Liver (tissue), 9 donors: Measurements from ENCODE around the gene IRAG1. TPM values are rescaled to one million over a fixed set of nuclear protein-coding genes. Genes with fewer than 3 reads are reported as not detected.

Experiments
- DNase-seq: peaks from one replicate; pipeline ENCODE4 v3.0.0-alpha.2; 2017; ENCODE audit warnings: low spot score
- H3K27ac ChIP-seq, 2 donors: one replicate each; pipeline ENCODE4 v1.7.0; 2013; ENCODE audit warnings: inconsistent platforms in 2 of 2, low read length in 2 of 2, control low read depth in 1 of 2, low read depth in 1 of 2, mild to moderate bottlenecking in 1 of 2
- H3K27me3 ChIP-seq, 4 donors: one replicate each; pipeline versions ENCODE4 v1.6.1 to v1.7.0; 2013; ENCODE audit warnings: low read length in 3 of 4, inconsistent platforms in 1 of 4, mild to moderate bottlenecking in 1 of 4, moderate library complexity in 1 of 4; ENCODE audit not compliant: control insufficient read depth in 4 of 4, insufficient read depth in 4 of 4
- H3K36me3 ChIP-seq, 4 donors: one replicate each; pipeline versions ENCODE4 v1.6.1 to v1.7.0; 2013; ENCODE audit warnings: low read length in 3 of 4, mild to moderate bottlenecking in 3 of 4, low read depth in 1 of 4, moderate library complexity in 1 of 4; ENCODE audit not compliant: control insufficient read depth in 4 of 4, insufficient read depth in 3 of 4
- H3K4me1 ChIP-seq, 4 donors: one replicate each; pipeline versions ENCODE4 v1.6.1 to v1.7.0; 2013; ENCODE audit warnings: low read length in 3 of 4, mild to moderate bottlenecking in 3 of 4, moderate library complexity in 1 of 4; ENCODE audit not compliant: control insufficient read depth in 4 of 4, insufficient read depth in 4 of 4
- H3K4me3 ChIP-seq, 3 donors: one replicate each; pipeline versions ENCODE4 v1.6.1 to v1.7.0; 2013; ENCODE audit warnings: low read length in 3 of 3, control low read depth in 1 of 3, low read depth in 1 of 3, mild to moderate bottlenecking in 1 of 3
- H3K9ac ChIP-seq, 2 donors: one replicate each; pipeline ENCODE4 v1.7.0; 2013; ENCODE audit warnings: low read length in 2 of 2, mild to moderate bottlenecking in 2 of 2, moderate library complexity in 2 of 2, control low read depth in 1 of 2, low read depth in 1 of 2
- H3K9me3 ChIP-seq, 4 donors: one replicate each; pipeline versions ENCODE4 v1.6.1 to v1.7.0; 2013; ENCODE audit warnings: low read length in 3 of 4; ENCODE audit not compliant: control insufficient read depth in 4 of 4
- EGR1 ChIP-seq, 2 donors: IDR thresholded peaks; 2 replicates each; pipeline ENCODE4 v1.6.1; 2016 to 2018; ENCODE audit warnings: antibody characterized with exemption in 2 of 2, low read depth in 2 of 2
- FOXA1 ChIP-seq: IDR thresholded peaks from 2 replicates; pipeline ENCODE4 v1.6.1; 2016; ENCODE audit warnings: antibody characterized with exemption
- FOXA2 ChIP-seq: IDR thresholded peaks from 2 replicates; pipeline ENCODE4 v1.6.1; 2016; ENCODE audit warnings: antibody characterized with exemption
- GABPA ChIP-seq, 2 donors: IDR thresholded peaks in 1 of 2; conservative IDR thresholded peaks in 1 of 2; 2 replicates each; pipeline ENCODE4 v1.6.1; 2016; ENCODE audit warnings: antibody characterized with exemption in 2 of 2, mild to moderate bottlenecking in 1 of 2, moderate library complexity in 1 of 2
- HNF4A ChIP-seq, 2 donors: conservative IDR thresholded peaks; 2 replicates each; pipeline ENCODE4 v1.6.1; 2016; ENCODE audit warnings: antibody characterized with exemption in 2 of 2, mild to moderate bottlenecking in 2 of 2
- HNF4G ChIP-seq: IDR thresholded peaks from 2 replicates; pipeline ENCODE4 v1.6.1; 2016; ENCODE audit warnings: antibody characterized with exemption
- JUND ChIP-seq, 2 donors: IDR thresholded peaks; 2 replicates each; pipeline ENCODE4 v1.6.1; 2016; ENCODE audit warnings: antibody characterized with exemption in 2 of 2
- NR2F2 ChIP-seq: IDR thresholded peaks from 2 replicates; pipeline ENCODE4 v1.6.1; 2016; ENCODE audit warnings: antibody characterized with exemption
- RAD21 ChIP-seq, 2 donors: IDR thresholded peaks; 2 replicates each; pipeline ENCODE4 v1.6.1; 2016; ENCODE audit warnings: antibody characterized with exemption in 2 of 2, mild to moderate bottlenecking in 2 of 2
- RXRA ChIP-seq, 2 donors: IDR thresholded peaks; 2 replicates each; pipeline ENCODE4 v1.6.1; 2017 to 2018; ENCODE audit warnings: antibody characterized with exemption in 2 of 2, mild to moderate bottlenecking in 1 of 2
- SP1 ChIP-seq: IDR thresholded peaks from 2 replicates; pipeline ENCODE4 v1.6.1; 2018; ENCODE audit warnings: antibody characterized with exemption, mild to moderate bottlenecking
- TAF1 ChIP-seq: conservative IDR thresholded peaks from 2 replicates; pipeline ENCODE4 v1.6.1; 2016; ENCODE audit warnings: antibody characterized with exemption, mild to moderate bottlenecking
- YY1 ChIP-seq: IDR thresholded peaks from 2 replicates; pipeline ENCODE4 v1.6.1; 2016; ENCODE audit warnings: antibody characterized with exemption, mild to moderate bottlenecking
- WGBS: extraction: QIAGEN DNeasy Blood & Tissue Kit; methylation state at CpG from one replicate; pipeline ENCODE4 v1.1.7; 2013; 5-methylcytosine and 5-hydroxymethylcytosine counted together
- polyA plus RNA-seq, 2 donors: library from polyadenylated mRNA; stranded (reverse) in 1 of 2; unstranded in 1 of 2; fragments of 200-250 nt in 1 of 2; fragments of >200 nt in 1 of 2; fragmentation: Nextera tagmentation in 1 of 2; extraction: Ambion mirVana in 1 of 2; gene quantifications; one replicate each; pipeline versions ENCODE4 v1.2.1 to v1.2.3, GENCODE V29; 2013 to 2015
- total RNA-seq, 2 donors: library from RNA; depleted of rRNA; stranded (reverse); fragments of >200 nt; gene quantifications; one replicate each; pipeline ENCODE4 v1.2.3, GENCODE V29; 2014
- TF ChIP-seq, protein P1 (sequence below): IDR thresholded peaks from 2 replicates; pipeline ENCODE4 v1.6.1; 2016; ENCODE audit warnings: antibody characterized with exemption
- TF ChIP-seq, protein P2 (sequence below): IDR thresholded peaks from 2 replicates; pipeline ENCODE4 v1.6.1; 2016; ENCODE audit warnings: antibody characterized with exemption
- TF ChIP-seq, protein P3 (sequence below): IDR thresholded peaks from 2 replicates; pipeline ENCODE4 v1.6.1; 2016; ENCODE audit warnings: antibody characterized with exemption, mild to moderate bottlenecking
- TF ChIP-seq, protein P4 (sequence below): fragments of 150-350 bp; IDR thresholded peaks from 2 replicates; pipeline ENCODE4 v1.5.1; 2017; ENCODE audit warnings: improper control_type of control experiment, low read depth, low read length; ENCODE audit not compliant: missing input control
- TF ChIP-seq, protein P5 (sequence below): IDR thresholded peaks from 2 replicates; pipeline ENCODE4 v1.6.1; 2016; ENCODE audit warnings: antibody characterized with exemption
- donor health status: healthy.
- donor health status: healthy.
- donor health status: healthy.
- donor health status: healthy.
- donor health status: healthy.

IRAG1 gene
- total and polyA plus RNA-seq, 4 donors = 0.29 to 4.4 (median 2.0) TPM

DNA sequence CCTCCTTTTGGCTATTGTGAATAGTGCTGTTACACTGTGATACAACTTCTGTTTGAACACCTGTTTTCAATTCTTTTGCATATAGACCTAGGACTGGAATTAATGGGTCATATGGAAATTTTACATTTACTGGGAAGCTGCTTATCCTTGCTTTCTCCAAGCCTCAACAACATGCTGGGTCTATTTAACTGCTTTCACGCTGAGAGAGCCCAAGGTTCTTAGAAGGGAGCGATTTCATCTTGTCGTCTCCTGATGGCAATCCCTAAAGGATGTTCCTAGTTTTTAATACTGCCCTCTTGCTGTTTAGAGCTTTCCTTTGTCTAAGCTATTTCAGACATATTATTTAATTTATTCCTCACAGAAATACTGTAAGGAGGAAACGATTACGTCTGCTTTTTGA, 15.5 kb downstream of the IRAG1 start (continued):
- TF ChIP-seq, protein P1, sequence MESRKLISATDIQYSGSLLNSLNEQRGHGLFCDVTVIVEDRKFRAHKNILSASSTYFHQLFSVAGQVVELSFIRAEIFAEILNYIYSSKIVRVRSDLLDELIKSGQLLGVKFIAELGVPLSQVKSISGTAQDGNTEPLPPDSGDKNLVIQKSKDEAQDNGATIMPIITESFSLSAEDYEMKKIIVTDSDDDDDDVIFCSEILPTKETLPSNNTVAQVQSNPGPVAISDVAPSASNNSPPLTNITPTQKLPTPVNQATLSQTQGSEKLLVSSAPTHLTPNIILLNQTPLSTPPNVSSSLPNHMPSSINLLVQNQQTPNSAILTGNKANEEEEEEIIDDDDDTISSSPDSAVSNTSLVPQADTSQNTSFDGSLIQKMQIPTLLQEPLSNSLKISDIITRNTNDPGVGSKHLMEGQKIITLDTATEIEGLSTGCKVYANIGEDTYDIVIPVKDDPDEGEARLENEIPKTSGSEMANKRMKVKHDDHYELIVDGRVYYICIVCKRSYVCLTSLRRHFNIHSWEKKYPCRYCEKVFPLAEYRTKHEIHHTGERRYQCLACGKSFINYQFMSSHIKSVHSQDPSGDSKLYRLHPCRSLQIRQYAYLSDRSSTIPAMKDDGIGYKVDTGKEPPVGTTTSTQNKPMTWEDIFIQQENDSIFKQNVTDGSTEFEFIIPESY = no peak
- TF ChIP-seq RAD21 (IDR thresholded peaks at IDR 0.05) (no peak), FOXA1 (no peak)
- TF ChIP-seq, protein P2, sequence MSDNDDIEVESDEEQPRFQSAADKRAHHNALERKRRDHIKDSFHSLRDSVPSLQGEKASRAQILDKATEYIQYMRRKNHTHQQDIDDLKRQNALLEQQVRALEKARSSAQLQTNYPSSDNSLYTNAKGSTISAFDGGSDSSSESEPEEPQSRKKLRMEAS = no peak

DNA sequence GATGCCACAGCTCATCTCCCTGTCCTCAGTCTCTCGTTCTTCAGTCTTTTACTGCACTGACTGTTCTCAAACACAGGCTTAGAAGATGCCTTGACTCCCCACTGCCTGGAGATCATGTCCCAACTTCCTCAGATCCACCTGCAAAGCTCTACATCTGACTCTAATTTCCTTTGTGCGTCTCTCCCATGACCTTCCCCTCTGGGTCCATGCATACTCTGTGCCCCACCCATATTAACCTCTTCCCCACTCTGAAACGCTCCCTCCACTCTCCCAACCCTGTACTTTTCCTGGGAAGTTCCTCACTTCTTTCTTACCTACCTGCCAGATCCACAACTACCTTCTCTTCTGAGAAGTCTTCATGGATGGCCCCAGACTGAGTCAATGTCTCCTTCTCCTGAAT, 16.6 kb downstream of the IRAG1 start:
- Histone ChIP-seq H3K36me3 (no peaks in the 10 kb centered on the region), H3K9me3 (no peaks in the 10 kb centered on the region), H3K27me3 (peaks cover 0 to 6% (median 0%) of the 10 kb centered on the region in 4 donors), H3K4me1 (peaks cover 0 to 6% (median 2%) of the 10 kb centered on the region in 4 donors), H3K4me3 (no peak overlapping the region), H3K27ac (no peak overlapping the region), H3K9ac (no peak overlapping the region)
- 73% methylated on average over 3 of the region's 3 CpGs for WGBS
- no peak for DNase-seq
- TF ChIP-seq HNF4G = no peak
- TF ChIP-seq SP1 = no peak
- no peak for TF ChIP-seq EGR1 (IDR thresholded peaks at IDR 0.05; ENCODE audit: low read depth in 2 of 2)
- no peak for TF ChIP-seq FOXA1
- TF ChIP-seq, protein P3, sequence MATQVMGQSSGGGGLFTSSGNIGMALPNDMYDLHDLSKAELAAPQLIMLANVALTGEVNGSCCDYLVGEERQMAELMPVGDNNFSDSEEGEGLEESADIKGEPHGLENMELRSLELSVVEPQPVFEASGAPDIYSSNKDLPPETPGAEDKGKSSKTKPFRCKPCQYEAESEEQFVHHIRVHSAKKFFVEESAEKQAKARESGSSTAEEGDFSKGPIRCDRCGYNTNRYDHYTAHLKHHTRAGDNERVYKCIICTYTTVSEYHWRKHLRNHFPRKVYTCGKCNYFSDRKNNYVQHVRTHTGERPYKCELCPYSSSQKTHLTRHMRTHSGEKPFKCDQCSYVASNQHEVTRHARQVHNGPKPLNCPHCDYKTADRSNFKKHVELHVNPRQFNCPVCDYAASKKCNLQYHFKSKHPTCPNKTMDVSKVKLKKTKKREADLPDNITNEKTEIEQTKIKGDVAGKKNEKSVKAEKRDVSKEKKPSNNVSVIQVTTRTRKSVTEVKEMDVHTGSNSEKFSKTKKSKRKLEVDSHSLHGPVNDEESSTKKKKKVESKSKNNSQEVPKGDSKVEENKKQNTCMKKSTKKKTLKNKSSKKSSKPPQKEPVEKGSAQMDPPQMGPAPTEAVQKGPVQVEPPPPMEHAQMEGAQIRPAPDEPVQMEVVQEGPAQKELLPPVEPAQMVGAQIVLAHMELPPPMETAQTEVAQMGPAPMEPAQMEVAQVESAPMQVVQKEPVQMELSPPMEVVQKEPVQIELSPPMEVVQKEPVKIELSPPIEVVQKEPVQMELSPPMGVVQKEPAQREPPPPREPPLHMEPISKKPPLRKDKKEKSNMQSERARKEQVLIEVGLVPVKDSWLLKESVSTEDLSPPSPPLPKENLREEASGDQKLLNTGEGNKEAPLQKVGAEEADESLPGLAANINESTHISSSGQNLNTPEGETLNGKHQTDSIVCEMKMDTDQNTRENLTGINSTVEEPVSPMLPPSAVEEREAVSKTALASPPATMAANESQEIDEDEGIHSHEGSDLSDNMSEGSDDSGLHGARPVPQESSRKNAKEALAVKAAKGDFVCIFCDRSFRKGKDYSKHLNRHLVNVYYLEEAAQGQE = no peak
- TF ChIP-seq, protein P2 = no peak
- TF ChIP-seq HNF4A (conservative IDR thresholded peaks at IDR 0.05) = no peak
- no peak for TF ChIP-seq TAF1
- no peak for TF ChIP-seq RXRA (IDR thresholded peaks at IDR 0.05)
- TF ChIP-seq FOXA2 = no peak
- no peak for TF ChIP-seq GABPA (IDR thresholded peaks at IDR 0.05 in 1 of 2, conservative IDR thresholded peaks at IDR 0.05 in 1 of 2)
- no peak for TF ChIP-seq NR2F2
- TF ChIP-seq, protein P4, sequence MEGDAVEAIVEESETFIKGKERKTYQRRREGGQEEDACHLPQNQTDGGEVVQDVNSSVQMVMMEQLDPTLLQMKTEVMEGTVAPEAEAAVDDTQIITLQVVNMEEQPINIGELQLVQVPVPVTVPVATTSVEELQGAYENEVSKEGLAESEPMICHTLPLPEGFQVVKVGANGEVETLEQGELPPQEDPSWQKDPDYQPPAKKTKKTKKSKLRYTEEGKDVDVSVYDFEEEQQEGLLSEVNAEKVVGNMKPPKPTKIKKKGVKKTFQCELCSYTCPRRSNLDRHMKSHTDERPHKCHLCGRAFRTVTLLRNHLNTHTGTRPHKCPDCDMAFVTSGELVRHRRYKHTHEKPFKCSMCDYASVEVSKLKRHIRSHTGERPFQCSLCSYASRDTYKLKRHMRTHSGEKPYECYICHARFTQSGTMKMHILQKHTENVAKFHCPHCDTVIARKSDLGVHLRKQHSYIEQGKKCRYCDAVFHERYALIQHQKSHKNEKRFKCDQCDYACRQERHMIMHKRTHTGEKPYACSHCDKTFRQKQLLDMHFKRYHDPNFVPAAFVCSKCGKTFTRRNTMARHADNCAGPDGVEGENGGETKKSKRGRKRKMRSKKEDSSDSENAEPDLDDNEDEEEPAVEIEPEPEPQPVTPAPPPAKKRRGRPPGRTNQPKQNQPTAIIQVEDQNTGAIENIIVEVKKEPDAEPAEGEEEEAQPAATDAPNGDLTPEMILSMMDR = no peak
- TF ChIP-seq JUND (IDR thresholded peaks at IDR 0.05) = no peak
- TF ChIP-seq RAD21 (IDR thresholded peaks at IDR 0.05) = no peak
- TF ChIP-seq YY1 = no peak
- TF ChIP-seq, protein P5, sequence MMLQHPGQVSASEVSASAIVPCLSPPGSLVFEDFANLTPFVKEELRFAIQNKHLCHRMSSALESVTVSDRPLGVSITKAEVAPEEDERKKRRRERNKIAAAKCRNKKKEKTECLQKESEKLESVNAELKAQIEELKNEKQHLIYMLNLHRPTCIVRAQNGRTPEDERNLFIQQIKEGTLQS = no peak
- TF ChIP-seq, protein P1 = no peak
